Measurements from ENCODE around the gene CASD1. TPM values are rescaled to one million over a fixed set of nuclear protein-coding genes. Genes with fewer than 3 reads are reported as not detected.

The CASD1 gene
- total and polyA plus RNA-seq, 9 donors = 42.8 to 63.7 (median 47.4) TPM

DNA sequence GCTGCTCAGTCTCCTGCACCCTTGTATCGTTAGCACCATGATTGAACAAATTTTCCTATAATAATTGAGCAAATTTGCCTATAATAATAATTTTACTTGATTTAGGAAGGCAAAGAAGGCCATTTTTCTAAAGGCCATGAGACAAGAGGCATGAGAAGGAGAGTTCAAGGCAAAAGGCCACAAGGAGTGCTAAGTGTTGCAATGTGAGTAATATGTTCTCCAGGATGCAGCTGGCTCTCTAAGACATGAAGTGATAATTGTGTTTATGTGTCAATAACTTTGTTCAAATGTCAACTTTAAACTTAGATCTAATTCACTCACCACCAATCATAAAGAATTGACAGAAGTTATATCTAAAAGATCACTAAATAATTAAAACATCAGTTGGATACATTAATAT is 92.6 kb downstream of the CASD1 start:
- peak; percentile 23 for DNase-seq
- H3K27ac ChIP-seq (ENCODE audit: low read length) = no peak overlapping the region
- peaks cover 13% of the 10 kb centered on the region for H3K36me3 ChIP-seq (ENCODE audit: control insufficient read depth, insufficient read depth, low read length)
- H3K9me3 ChIP-seq (replicated peaks; ENCODE audit: control insufficient read depth, low read depth, low read length) = peaks cover 2% of the 10 kb centered on the region
- WGBS (ENCODE audit: insufficient coverage) = no CpG with 5 or more reads among the region's 1 CpG
- no peaks in the 10 kb centered on the region for H3K27me3 ChIP-seq (ENCODE audit: control insufficient read depth, insufficient read depth, low read length)
- peaks cover 2% of the 10 kb centered on the region for H3K4me1 ChIP-seq (ENCODE audit: control insufficient read depth, insufficient read depth, low read length)
- no peak overlapping the region for H3K4me3 ChIP-seq (ENCODE audit: low read length)

DNA sequence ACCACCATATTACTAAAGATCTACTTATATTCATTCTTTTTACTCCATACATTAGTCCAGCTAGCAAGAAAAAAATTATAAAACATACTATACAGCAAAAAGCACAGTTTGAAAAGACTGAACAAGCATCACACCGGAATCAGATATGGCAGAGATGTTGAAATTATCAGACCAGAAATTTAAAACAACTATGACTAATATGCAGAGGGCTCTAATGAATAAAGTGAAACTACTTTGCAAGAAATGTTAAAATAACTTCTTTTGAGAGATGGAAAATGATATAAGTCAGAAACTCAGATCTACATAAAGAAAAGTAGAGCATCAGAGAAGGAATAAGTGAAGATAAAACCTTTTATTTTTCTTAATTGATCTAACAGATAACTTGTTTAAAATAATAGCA is 95.4 kb downstream of the CASD1 start:
- no peak for DNase-seq
- no peak overlapping the region for H3K4me3 ChIP-seq (ENCODE audit: low read length)
- peaks cover 6% of the 10 kb centered on the region for H3K36me3 ChIP-seq (ENCODE audit: control insufficient read depth, insufficient read depth, low read length)
- WGBS (ENCODE audit: insufficient coverage) = no CpG with 5 or more reads among the region's 1 CpG
- peaks cover 4% of the 10 kb centered on the region for H3K9me3 ChIP-seq (replicated peaks; ENCODE audit: control insufficient read depth, low read depth, low read length)
- peaks cover 2% of the 10 kb centered on the region for H3K4me1 ChIP-seq (ENCODE audit: control insufficient read depth, insufficient read depth, low read length)
- no peaks in the 10 kb centered on the region for H3K27me3 ChIP-seq (ENCODE audit: control insufficient read depth, insufficient read depth, low read length)
- H3K27ac ChIP-seq (ENCODE audit: low read length) = no peak overlapping the region

Other genes starting within 250 kb of the CASD1 start
- 5,114 TPM for gene COL1A2, start 114.9 kb upstream of the CASD1 start, total RNA-seq
- 1,000 to 10,000 TPM; 2,438 to 8,644 (median 4,267) TPM for gene COL1A2, start 114.9 kb upstream of the CASD1 start, polyA plus RNA-seq (ENCODE audit: insufficient read depth in 1 of 8, insufficient read length in 8 of 8, low replicate concordance in 1 of 8)
- gene SGCE, start 146.3 kb downstream of the CASD1 start, total RNA-seq = 150 TPM
- gene SGCE, start 146.3 kb downstream of the CASD1 start, polyA plus RNA-seq (ENCODE audit: insufficient read depth in 1 of 8, insufficient read length in 8 of 8, low replicate concordance in 1 of 8) = 100 to 1,000 TPM; 125 to 162 (median 140) TPM